GM10266 (cell line): Measurements from ENCODE around the gene SATB2.

ENCODE experiments used
- DNase-seq: peaks from one replicate; pipeline ENCODE4 v3.0.0; 2012; ENCODE audit errors: extremely low spot score
- CTCF ChIP-seq: IDR thresholded peaks from 2 replicates; pipeline ENCODE4 v1.5.1; 2012; ENCODE audit warnings: mild to moderate bottlenecking, low read depth; ENCODE audit not compliant: control insufficient read depth, insufficient read depth; ENCODE audit errors: missing control alignments

Gene SATB2

GRCh38 chr2:199470672-199471442, 13.1 kb upstream of the SATB2 start:
- no peak for TF ChIP-seq CTCF
- DNase-seq = no peak

- TF ChIP-seq CTCF = no peak
- DNase-seq = no peak
Observed at GRCh38 chr2:199470361-199470671, 12.6 kb upstream of the SATB2 start.

GRCh38 chr2:199469514-199470360, 12.0 kb upstream of the SATB2 start:
- DNase-seq = no peak

GRCh38 chr2:199468561-199469513, 11.1 kb upstream of the SATB2 start:
- no peak for DNase-seq
- no peak for TF ChIP-seq CTCF

More at GRCh38 chr2:199469514-199470360, 12.0 kb upstream of the SATB2 start:
- no peak for TF ChIP-seq CTCF

- no peak for TF ChIP-seq CTCF
Observed at GRCh38 chr2:199467066-199467822, 9.5 kb upstream of the SATB2 start.

GRCh38 chr2:199466692-199467065, 8.9 kb upstream of the SATB2 start:
- no peak for DNase-seq
- TF ChIP-seq CTCF = no peak

More at GRCh38 chr2:199467066-199467822, 9.5 kb upstream of the SATB2 start:
- no peak for DNase-seq
